ENCODE measurements around the gene CELF2. TPM values are rescaled to one million over a fixed set of nuclear protein-coding genes. Genes with fewer than 3 reads are reported as not detected.

The CELF2 gene
- total and polyA plus RNA-seq, 2 experiments from 2014 or later, result 14.4 to 26.5 TPM

DNA sequence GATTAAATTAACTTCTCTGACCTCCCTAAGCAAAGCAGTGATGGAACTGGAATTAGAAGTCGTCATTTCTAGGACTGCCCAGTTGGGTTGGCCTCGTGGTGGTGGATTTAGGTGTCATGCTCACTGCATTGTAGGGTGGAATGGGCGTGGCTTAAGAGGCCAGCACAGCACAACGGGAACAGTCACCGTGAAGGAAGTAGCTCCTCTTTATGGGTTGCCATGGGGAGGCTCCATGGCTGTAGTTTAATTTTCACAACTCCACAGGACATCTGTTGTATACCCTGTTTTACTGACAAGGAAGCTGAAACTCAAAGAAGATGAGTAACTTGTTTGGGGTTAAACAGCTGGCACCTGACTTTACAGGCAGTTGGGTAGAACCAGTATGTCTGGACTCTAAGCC is 208.3 kb downstream of the CELF2 start:
- H3K4me1 ChIP-seq (ENCODE audit: insufficient read depth), result no peaks in the 10 kb centered on the region
- H3K4me2 ChIP-seq (ENCODE audit: unreplicated experiment), result no peak overlapping the region
- H3F3A ChIP-seq (ENCODE audit: insufficient read depth), result no peaks in the 10 kb centered on the region
- H3K27me3 ChIP-seq (replicated peaks; ENCODE audit: insufficient read depth), result no peaks in the 10 kb centered on the region
- no peaks in the 10 kb centered on the region for H3K36me3 ChIP-seq (ENCODE audit: low read depth)
- in situ Hi-C loops (cut with MboI), result no loop called here
- no peaks in the 10 kb centered on the region for H4K20me1 ChIP-seq (ENCODE audit: insufficient read depth)
- H3K27ac ChIP-seq, result no peak overlapping the region
- TF ChIP-seq EZH2 (IDR thresholded peaks at IDR 0.05; ENCODE audit: insufficient read depth, poor library complexity, severe bottlenecking), result no peak
- no peak for TF ChIP-seq EZH2phosphoT487 (IDR thresholded peaks at IDR 0.05; ENCODE audit: insufficient read depth, low read depth)
- no peak for DNase-seq
- no peaks in the 10 kb centered on the region for H3K9me2 ChIP-seq (ENCODE audit: insufficient read depth)
- no peak overlapping the region for H3K4me3 ChIP-seq
- no peaks in the 10 kb centered on the region for H3K9me3 ChIP-seq (ENCODE audit: low read depth)
- no peak overlapping the region for H2AFZ ChIP-seq
- no peaks in the 10 kb centered on the region for H3K79me2 ChIP-seq (ENCODE audit: insufficient read depth)
- H3K9ac ChIP-seq, result no peak overlapping the region
- WGBS, 2 experiments (ENCODE audit: low coverage in 1 of 2, low lambda C conversion rate in 2 of 2, missing lambda C conversion rate in 2 of 2), result 70 to 73% methylated on average over 5 of the region's 5 CpGs

GRCh38 chr10:11227103-11227502 is 209.4 kb downstream of the CELF2 start:
- in situ Hi-C loops (cut with MboI), result no loop called here
- Histone ChIP-seq H3K9me2 (ENCODE audit: insufficient read depth) (no peaks in the 10 kb centered on the region), H3K4me1 (ENCODE audit: insufficient read depth) (no peaks in the 10 kb centered on the region), H3K9me3 (ENCODE audit: low read depth) (no peaks in the 10 kb centered on the region), H3K27me3 (replicated peaks; ENCODE audit: insufficient read depth) (no peaks in the 10 kb centered on the region), H3K36me3 (ENCODE audit: low read depth) (no peaks in the 10 kb centered on the region), H3F3A (ENCODE audit: insufficient read depth) (no peaks in the 10 kb centered on the region), H3K4me2 (ENCODE audit: unreplicated experiment) (no peak overlapping the region), H2AFZ (no peak overlapping the region), H3K9ac (no peak overlapping the region), H4K20me1 (ENCODE audit: insufficient read depth) (no peaks in the 10 kb centered on the region), H3K27ac (no peak overlapping the region), H3K4me3 (no peak overlapping the region), H3K79me2 (ENCODE audit: insufficient read depth) (no peaks in the 10 kb centered on the region)
- 78 to 85% methylated on average over 7 of the region's 7 CpGs for WGBS, 2 experiments (ENCODE audit: low coverage in 1 of 2, low lambda C conversion rate in 2 of 2, missing lambda C conversion rate in 2 of 2)
- no peak for DNase-seq
- TF ChIP-seq EZH2phosphoT487 (IDR thresholded peaks at IDR 0.05; ENCODE audit: insufficient read depth, low read depth), result no peak
- TF ChIP-seq EZH2 (IDR thresholded peaks at IDR 0.05; ENCODE audit: insufficient read depth, poor library complexity, severe bottlenecking), result no peak

GRCh38 chr10:11229893-11230292 is 212.2 kb downstream of the CELF2 start:
- Histone ChIP-seq H3K4me1 (ENCODE audit: insufficient read depth) (0 out of 2 replicates have a peak, but pooled peaks cover 3% of the 10 kb centered on the region), H3K36me3 (ENCODE audit: low read depth) (no peaks in the 10 kb centered on the region), H3K27me3 (replicated peaks; ENCODE audit: insufficient read depth) (no peaks in the 10 kb centered on the region), H3K79me2 (ENCODE audit: insufficient read depth) (no peaks in the 10 kb centered on the region), H3K9ac (no peak overlapping the region), H3K4me2 (ENCODE audit: unreplicated experiment) (no peak overlapping the region), H2AFZ (no peak overlapping the region), H3K9me2 (ENCODE audit: insufficient read depth) (no peaks in the 10 kb centered on the region), H3K9me3 (ENCODE audit: low read depth) (no peaks in the 10 kb centered on the region), H3F3A (ENCODE audit: insufficient read depth) (no peaks in the 10 kb centered on the region), H3K27ac (no peak overlapping the region), H4K20me1 (ENCODE audit: insufficient read depth) (no peaks in the 10 kb centered on the region), H3K4me3 (no peak overlapping the region)
- WGBS, 2 experiments (ENCODE audit: low coverage in 1 of 2, low lambda C conversion rate in 2 of 2, missing lambda C conversion rate in 2 of 2), result 78 to 80% methylated on average over 5 of the region's 5 CpGs
- in situ Hi-C loops (cut with MboI), result no loop called here
- TF ChIP-seq EZH2 (IDR thresholded peaks at IDR 0.05; ENCODE audit: insufficient read depth, poor library complexity, severe bottlenecking), result no peak
- no peak for TF ChIP-seq EZH2phosphoT487 (IDR thresholded peaks at IDR 0.05; ENCODE audit: insufficient read depth, low read depth)
- no peak for DNase-seq

GRCh38 chr10:11230498-11231167 is 213.0 kb downstream of the CELF2 start:
- TF ChIP-seq EZH2phosphoT487 (IDR thresholded peaks at IDR 0.05; ENCODE audit: insufficient read depth, low read depth) (no peak), EZH2 (IDR thresholded peaks at IDR 0.05; ENCODE audit: insufficient read depth, poor library complexity, severe bottlenecking) (no peak)
- no peak overlapping the region for H3K4me2 ChIP-seq (ENCODE audit: unreplicated experiment)
- H4K20me1 ChIP-seq (ENCODE audit: insufficient read depth), result no peaks in the 10 kb centered on the region; the same call in 1 of the 2 replicates
- H3K36me3 ChIP-seq (ENCODE audit: low read depth), result no peaks in the 10 kb centered on the region
- H3K27me3 ChIP-seq (replicated peaks; ENCODE audit: insufficient read depth), result no peaks in the 10 kb centered on the region
- WGBS, 2 experiments (ENCODE audit: low coverage in 1 of 2, low lambda C conversion rate in 2 of 2, missing lambda C conversion rate in 2 of 2), result 74 to 75% methylated on average over 5 of the region's 5 CpGs
- no peaks in the 10 kb centered on the region for H3K79me2 ChIP-seq (ENCODE audit: insufficient read depth)
- H3F3A ChIP-seq (ENCODE audit: insufficient read depth), result no peaks in the 10 kb centered on the region
- H3K9me3 ChIP-seq (ENCODE audit: low read depth), result no peaks in the 10 kb centered on the region
- no peak overlapping the region for H3K9ac ChIP-seq
- 0 out of 2 replicates have a peak, but pooled peaks cover 6% of the 10 kb centered on the region for H3K4me1 ChIP-seq (ENCODE audit: insufficient read depth)
- in situ Hi-C loops (cut with MboI), result no loop called here
- no peak overlapping the region for H2AFZ ChIP-seq
- no peak overlapping the region for H3K4me3 ChIP-seq
- no peak overlapping the region for H3K27ac ChIP-seq
- no peaks in the 10 kb centered on the region for H3K9me2 ChIP-seq (ENCODE audit: insufficient read depth)
- DNase-seq, result no peak

Data from GM23248 (cell line).